Muscle of back (tissue), 11 donors: Measurements from ENCODE around the gene ZBTB7C. TPM values are rescaled to one million over a fixed set of nuclear protein-coding genes. Genes with fewer than 3 reads are reported as not detected.
A peak's percentile ranks its signal among the peaks of the same experiment; 100 is the strongest.
"Not testable (repeated sequence)": the region's sequence is repeated elsewhere in the genome, so short reads cannot be mapped to it uniquely, and the experiment has no call there.

ENCODE experiments used
- DNase-seq, 3 donors: peaks; one replicate each; pipeline versions ENCODE4 v3.0.0 to v3.0.0-alpha.2; 2013
- polyA plus RNA-seq, 10 donors: library from polyadenylated mRNA; unstranded; fragments of 120-200 nt; gene quantifications; one replicate each; pipeline ENCODE4 v1.2.1, GENCODE V29; 2013; ENCODE audit not compliant: insufficient read length in 10 of 10

The ZBTB7C gene
- polyA plus RNA-seq, 10 donors = 2.6 to 5.8 (median 3.8) TPM

DNA sequence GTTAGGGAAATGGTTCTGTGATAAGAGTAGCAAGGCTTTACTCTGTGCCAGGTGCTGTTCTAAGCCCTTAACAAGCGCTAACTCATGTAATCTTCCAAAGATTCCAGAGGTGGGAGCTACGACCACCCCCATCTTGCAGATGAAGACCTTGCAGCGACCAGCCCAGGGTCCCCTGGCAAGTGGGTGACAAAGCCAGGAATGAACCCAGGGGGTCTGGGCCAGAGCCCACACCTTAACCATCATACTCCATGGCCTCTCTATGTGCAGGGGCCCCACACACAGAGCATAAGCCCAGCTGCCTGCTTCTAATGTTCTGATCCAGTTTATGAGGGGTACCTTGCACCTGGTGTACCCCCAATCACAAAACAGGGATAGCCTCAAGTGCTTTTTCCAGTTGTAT is 105.3 kb downstream of the ZBTB7C start:
- no peak for DNase-seq

- no peak for DNase-seq
Measured at GRCh38 chr18:48302736-48303135, 106.4 kb downstream of the ZBTB7C start.

DNA sequence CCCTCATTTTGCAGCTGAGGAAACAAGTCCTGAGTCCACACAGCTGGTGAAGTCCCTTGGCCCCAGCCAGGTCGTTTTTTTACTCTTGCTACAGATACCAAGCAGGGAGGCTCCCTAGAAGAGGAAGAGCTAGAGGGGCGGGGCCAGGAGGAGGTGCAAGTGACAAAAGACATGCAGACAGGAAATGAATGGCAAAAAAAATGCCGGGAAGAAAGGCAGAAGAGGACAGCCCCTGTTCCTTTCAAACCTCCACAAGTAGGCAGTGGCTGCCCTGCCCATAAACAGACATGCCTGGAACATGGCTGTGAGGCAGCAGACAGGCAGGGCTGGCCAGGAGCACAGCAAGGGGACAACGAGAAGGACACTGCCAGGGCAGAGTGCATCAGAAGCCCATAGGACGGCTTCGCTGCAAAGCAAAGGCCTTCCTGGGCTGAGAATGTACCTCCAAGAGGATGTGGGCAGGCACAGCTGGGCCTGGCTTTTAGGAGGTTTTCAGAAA is 108.7 kb downstream of the ZBTB7C start:
- DNase-seq = no peak

DNA sequence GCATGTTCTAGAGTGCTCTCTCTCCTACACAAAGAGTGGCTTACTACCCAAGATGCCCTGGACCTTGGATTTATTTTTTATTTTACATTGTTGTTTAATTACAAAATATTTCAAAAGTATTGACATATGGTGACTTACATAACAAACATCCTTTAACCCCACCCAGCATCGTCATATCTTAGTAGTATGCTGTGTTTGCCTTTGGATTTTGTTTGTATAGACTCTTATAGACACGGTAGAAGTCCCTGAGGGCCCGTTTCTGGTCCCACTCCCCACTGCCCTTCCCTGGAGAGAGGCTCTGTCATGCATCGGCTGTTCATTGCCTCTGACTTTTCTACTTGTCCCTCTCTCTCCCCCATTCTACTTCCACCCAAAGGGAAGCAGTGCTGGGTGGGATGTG is 112.0 kb downstream of the ZBTB7C start:
- no peak for DNase-seq

GRCh38 chr18:48296581-48296980 is 112.6 kb downstream of the ZBTB7C start:
- no peak for DNase-seq

GRCh38 chr18:48295586-48296311 is 113.4 kb downstream of the ZBTB7C start:
- peak in 2 of 3 donors; percentile 27 to 52 for DNase-seq

GRCh38 chr18:48294899-48295585 is 114.1 kb downstream of the ZBTB7C start:
- DNase-seq = no peak

DNA sequence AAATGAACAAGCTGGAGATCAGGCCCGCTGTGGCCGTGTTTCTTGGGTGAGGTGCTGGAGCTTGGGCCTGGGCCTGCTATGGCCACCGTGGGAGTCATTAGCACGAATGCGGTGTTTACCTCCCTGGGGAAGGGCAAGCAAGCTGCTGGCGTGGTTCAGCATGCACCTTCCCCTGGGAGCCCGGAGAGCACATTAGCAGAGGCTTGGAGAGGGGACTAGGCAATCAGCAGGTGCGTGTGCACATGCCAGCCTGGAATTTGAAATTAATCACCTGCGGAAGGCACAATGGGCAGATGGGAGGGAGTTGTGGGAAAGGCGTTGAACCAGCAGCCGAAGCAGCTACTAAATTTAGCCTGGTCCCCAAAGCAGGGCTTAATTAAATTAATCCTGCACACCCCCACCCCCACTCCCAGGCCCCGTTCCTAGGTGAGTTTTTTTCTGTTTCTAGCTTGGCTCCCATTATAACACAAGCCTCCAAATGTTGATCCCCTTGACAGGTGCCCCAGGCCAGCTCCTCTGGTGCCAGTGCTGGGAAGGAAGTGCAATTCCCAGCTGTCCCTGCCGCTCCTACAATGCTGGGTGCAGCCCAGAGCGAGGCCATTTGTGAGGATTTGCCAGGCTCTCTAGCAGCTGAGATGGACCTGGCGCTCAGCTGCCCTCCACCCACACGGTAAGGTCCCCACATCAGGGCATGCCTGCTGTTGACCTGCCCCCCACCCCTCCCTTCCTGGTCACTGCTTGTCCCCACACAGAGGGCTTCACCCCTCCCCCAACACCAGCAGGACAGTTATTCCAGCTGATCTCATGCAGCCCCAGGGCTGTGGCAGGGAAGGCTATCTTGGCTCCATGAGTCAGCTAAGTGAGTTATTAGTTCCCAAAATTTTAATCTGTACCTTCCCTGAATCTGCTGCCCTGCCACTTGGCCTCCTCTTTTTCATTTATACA is 115.0 kb downstream of the ZBTB7C start:
- DNase-seq = peak; percentile 71 to 77 (median 76)

- DNase-seq = no peak
Measured at GRCh38 chr18:48292782-48293424, 116.3 kb downstream of the ZBTB7C start.

- DNase-seq = no peak
Measured at GRCh38 chr18:48292229-48292628, 117.0 kb downstream of the ZBTB7C start.

GRCh38 chr18:48290162-48290926 is 118.8 kb downstream of the ZBTB7C start:
- DNase-seq = no peak

DNA sequence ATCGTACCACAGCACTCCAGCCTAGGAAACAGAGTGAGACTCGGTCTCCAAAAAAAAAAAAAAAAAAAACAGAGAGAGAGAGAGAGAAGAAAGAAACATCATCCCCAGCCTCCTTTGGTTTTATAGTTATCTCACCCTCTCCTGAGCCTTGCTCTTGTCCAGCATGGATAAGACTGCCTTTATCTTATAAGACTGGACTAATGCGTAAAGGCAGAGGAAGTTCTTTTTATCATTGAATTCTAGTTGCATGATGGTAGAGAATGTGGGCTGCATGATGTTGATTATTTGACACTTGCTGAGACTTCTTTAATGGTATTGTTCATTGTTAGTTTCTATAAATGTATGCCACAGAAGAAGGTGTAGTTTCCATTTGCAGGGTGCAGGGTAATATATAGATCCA is 124.4 kb downstream of the ZBTB7C start:
- DNase-seq = no peak

GRCh38 chr18:48284011-48284410 is 125.2 kb downstream of the ZBTB7C start:
- DNase-seq = not testable (repeated sequence)

GRCh38 chr18:48281460-48281859 is 127.7 kb downstream of the ZBTB7C start:
- not testable (repeated sequence) for DNase-seq

- no peak for DNase-seq
Measured at GRCh38 chr18:48279312-48279711, 129.9 kb downstream of the ZBTB7C start.

DNA sequence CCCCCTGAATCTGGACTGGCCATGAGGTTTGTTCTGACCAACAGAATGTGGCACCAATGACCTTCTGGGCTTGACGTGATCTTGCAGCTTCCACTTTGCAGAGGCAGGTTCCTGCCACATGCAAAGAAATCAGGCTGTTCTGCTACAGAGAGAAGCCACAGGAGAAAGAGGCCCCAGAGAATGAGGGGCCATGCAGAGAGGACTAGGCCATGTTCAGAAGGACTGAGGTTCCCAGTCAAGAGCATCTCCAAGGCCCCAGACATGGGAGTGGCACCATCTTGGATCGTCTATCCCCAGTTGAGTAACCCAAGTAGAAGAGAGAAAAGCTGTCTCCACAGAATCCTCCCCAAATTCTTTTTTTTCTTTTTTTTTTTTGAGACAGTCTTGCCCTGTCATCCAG is 131.1 kb downstream of the ZBTB7C start:
- no peak for DNase-seq

- no peak for DNase-seq
Measured at GRCh38 chr18:48274301-48274700, 134.9 kb downstream of the ZBTB7C start.

DNA sequence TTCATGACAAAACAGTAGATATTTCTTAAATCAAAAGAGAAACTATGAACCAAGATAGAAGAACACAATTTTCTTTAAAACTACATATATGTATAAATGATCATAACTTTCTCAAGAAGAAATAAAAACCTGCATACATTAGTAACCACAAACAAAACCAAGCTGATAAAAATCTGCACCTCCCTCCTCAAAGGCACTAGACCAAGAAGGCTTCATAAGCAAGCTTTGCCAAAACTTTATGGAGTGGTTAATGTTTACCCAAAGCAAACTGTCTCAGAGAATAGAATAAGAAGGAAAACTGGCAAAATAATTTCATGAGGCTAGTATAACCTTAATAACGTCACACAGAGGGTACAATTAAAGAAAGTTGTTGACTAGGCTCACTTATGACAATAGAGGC is 138.3 kb downstream of the ZBTB7C start:
- DNase-seq = no peak

- no peak for DNase-seq
Measured at GRCh38 chr18:48265328-48265727, 143.9 kb downstream of the ZBTB7C start.
